Activated B cell treated with CpG ODN at 0.5 μM for 24 hours (primary cell): ENCODE data around the gene KLHL42. TPM values are rescaled to one million over a fixed set of nuclear protein-coding genes. Genes with fewer than 3 reads are reported as not detected.

Experiments used
- ATAC-seq: fragments of 200-7000 bp; cut with Tn5 transposase; one replicate; pipeline ENCODE4 v1.10.0; 2021; ENCODE audit warnings: low read depth, mild to moderate bottlenecking, moderate library complexity
- CTCF ChIA-PET: fragments of 350-600 bp; sonication (Branson Sonifier 250); formaldehyde crosslinking; loops from one replicate; lab custom pipeline; 2021; ENCODE audit warnings: antibody characterized with exemption; lab: Charles Lee
- POLR2A ChIA-PET: fragments of 350-600 bp; sonication (Branson Sonifier 250); formaldehyde crosslinking; loops from one replicate; lab custom pipeline; 2021; ENCODE audit warnings: antibody characterized with exemption; lab: Charles Lee
- DNase-seq: peaks from one replicate; pipeline ENCODE4 v3.0.0; 2022
- H3K27ac Mint-ChIP-seq: one replicate; pipeline ENCODE4 v1.8.0; 2020; ENCODE audit warnings: mixed read lengths
- H3K27me3 Mint-ChIP-seq: one replicate; pipeline ENCODE4 v1.8.0; 2021; ENCODE audit warnings: mixed read lengths
- H3K36me3 Mint-ChIP-seq: one replicate; pipeline ENCODE4 v1.8.0; 2021; ENCODE audit warnings: low read depth, mixed read lengths
- H3K4me1 Mint-ChIP-seq: one replicate; pipeline ENCODE4 v1.8.0; 2021; ENCODE audit warnings: mixed read lengths
- H3K4me3 Mint-ChIP-seq: one replicate; pipeline ENCODE4 v1.8.0; 2020; ENCODE audit warnings: mild to moderate bottlenecking, mixed read lengths
- H3K9me3 Mint-ChIP-seq: one replicate; pipeline ENCODE4 v1.8.0; 2020; ENCODE audit warnings: mixed read lengths
- intact Hi-C: fragments of 100-400 bp; cut with micrococcal nuclease; formaldehyde crosslinking; loops from one replicate; pipeline ENCODE4 v1.15.1; 2024
- total RNA-seq: library from RNA; stranded (reverse); gene quantifications from 2 replicates; pipeline ENCODE4 v1.2.3, GENCODE V29; 2022
- TF ChIP-seq, protein P1 (sequence below): fragments of 200-600 bp; IDR thresholded peaks from one replicate; pipeline ENCODE4 v1.8.0; 2022; ENCODE audit warnings: antibody characterized with exemption, mild to moderate bottlenecking

KLHL42 gene
- total RNA-seq, 1 donor from 2014 or later = 19.3 TPM

DNA sequence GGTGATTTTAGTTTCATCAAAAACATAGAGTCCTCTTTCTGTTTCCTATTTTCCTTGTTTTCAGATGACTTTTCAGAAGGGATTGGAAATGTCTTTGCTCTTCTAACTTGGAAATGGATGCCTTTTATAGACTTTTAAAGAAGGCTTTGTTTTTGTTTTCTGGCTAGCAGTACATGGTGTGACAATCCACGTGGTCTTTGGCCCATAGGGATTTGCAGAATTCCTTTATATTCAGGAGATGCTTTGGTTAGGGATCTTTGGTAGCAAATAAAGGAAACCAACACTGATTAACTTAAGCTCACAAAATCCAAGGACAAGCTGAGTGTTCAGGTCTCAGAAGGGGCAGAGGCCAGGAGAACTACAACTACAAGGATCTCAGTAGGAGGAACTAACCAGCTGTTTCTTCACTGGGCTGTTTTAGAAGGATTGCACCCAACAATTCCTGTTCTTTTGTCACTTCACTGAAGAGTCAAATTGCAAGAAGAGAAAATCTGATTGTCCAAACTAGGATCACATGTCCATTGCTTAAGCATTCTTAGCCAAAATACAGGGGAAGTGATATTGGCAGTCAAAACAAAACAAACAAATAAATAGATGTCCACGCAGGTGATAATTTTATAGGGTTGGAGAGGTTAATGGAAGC is 58.6 kb downstream of the KLHL42 start:
- no peak for DNase-seq
- H3K27ac Mint-ChIP-seq = no peak overlapping the region
- TF ChIP-seq, protein P1, sequence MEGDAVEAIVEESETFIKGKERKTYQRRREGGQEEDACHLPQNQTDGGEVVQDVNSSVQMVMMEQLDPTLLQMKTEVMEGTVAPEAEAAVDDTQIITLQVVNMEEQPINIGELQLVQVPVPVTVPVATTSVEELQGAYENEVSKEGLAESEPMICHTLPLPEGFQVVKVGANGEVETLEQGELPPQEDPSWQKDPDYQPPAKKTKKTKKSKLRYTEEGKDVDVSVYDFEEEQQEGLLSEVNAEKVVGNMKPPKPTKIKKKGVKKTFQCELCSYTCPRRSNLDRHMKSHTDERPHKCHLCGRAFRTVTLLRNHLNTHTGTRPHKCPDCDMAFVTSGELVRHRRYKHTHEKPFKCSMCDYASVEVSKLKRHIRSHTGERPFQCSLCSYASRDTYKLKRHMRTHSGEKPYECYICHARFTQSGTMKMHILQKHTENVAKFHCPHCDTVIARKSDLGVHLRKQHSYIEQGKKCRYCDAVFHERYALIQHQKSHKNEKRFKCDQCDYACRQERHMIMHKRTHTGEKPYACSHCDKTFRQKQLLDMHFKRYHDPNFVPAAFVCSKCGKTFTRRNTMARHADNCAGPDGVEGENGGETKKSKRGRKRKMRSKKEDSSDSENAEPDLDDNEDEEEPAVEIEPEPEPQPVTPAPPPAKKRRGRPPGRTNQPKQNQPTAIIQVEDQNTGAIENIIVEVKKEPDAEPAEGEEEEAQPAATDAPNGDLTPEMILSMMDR = no peak
- POLR2A ChIA-PET = no interaction called here
- H3K36me3 Mint-ChIP-seq = no peaks in the 10 kb centered on the region
- H3K27me3 Mint-ChIP-seq = no peaks in the 10 kb centered on the region
- no peaks in the 10 kb centered on the region for H3K4me1 Mint-ChIP-seq
- intact Hi-C loops = no loop called here
- peaks cover 5% of the 10 kb centered on the region for H3K9me3 Mint-ChIP-seq
- H3K4me3 Mint-ChIP-seq = no peak overlapping the region
- ATAC-seq = no peak
- CTCF ChIA-PET = no interaction called here

DNA sequence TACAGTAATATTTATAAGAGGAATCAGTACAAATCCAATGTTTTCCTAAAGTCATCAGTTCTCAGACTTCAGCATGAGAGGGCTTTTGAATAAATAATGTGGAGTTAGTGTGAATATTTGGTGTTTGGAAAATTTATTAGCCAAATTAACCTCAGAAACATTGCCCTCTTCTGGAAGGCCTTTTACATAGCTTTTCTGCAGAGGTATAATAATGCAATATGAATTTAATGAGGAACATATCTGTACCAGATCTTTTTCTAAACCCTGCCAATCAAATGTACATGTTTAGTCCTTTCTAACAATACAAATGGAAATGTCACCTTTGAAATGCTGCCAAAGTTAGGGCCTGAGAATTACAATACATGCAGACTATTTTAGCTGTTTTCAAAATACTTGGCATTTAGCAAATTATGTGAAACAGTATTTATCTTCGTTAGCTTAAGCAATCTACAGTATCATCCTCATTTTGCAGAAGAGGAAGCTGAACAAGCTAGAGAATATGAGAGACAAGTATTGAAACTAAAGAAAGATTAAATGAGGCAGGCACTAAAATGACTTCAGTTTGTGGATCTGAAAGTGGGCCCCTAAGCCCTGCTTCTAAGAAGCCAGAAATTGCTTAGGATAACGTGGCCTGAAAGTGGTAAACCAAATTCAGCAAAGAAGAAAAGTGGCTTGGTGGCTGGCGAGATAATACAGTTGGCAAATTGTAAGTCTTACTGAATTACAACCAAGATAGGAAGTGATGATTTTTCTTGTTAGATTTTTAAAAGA is 60.4 kb downstream of the KLHL42 start:
- Mint-ChIP-seq H3K27me3 (no peaks in the 10 kb centered on the region), H3K4me3 (no peak overlapping the region), H3K4me1 (no peaks in the 10 kb centered on the region), H3K9me3 (no peaks in the 10 kb centered on the region), H3K27ac (no peak overlapping the region), H3K36me3 (no peaks in the 10 kb centered on the region)
- ChIA-PET CTCF (no interaction called here), POLR2A (interaction anchor here (0.7 kb wide), 1 partner anchor 13 kb away, joined by 4 read pairs; no protein-coding TSS in a partner anchor)
- TF ChIP-seq, protein P1 = no peak
- no peak for DNase-seq
- ATAC-seq = no peak
- intact Hi-C loops = no loop called here

DNA sequence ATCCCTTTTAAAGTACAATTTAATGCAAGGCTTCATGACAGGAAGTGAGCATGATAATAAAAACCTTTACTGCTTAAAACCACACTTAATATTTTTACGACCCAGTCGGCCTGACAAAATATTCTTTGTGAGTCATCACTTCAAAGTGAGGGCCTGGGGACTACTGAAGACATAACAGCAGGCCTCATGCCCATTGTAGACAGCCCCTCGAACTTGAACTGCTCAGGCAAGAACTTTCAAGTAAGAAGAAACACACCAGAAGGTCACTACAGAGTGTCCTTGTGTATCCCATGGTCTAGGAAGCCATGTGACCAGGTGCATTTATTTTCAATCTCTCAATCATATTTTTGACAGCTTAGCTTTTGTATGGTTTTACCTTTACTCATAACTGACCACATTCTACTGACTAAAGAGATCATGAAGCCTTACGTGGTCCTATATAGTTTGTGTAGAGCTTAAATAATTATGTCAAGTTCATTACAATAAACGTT is 61.4 kb downstream of the KLHL42 start:
- ATAC-seq = no peak
- no peak overlapping the region for H3K4me3 Mint-ChIP-seq
- ChIA-PET POLR2A (no interaction called here), CTCF (no interaction called here)
- H3K27ac Mint-ChIP-seq = no peak overlapping the region
- H3K36me3 Mint-ChIP-seq = no peaks in the 10 kb centered on the region
- no peaks in the 10 kb centered on the region for H3K27me3 Mint-ChIP-seq
- TF ChIP-seq, protein P1 = no peak
- no peaks in the 10 kb centered on the region for H3K9me3 Mint-ChIP-seq
- no peaks in the 10 kb centered on the region for H3K4me1 Mint-ChIP-seq
- intact Hi-C loops = no loop called here
- no peak for DNase-seq

DNA sequence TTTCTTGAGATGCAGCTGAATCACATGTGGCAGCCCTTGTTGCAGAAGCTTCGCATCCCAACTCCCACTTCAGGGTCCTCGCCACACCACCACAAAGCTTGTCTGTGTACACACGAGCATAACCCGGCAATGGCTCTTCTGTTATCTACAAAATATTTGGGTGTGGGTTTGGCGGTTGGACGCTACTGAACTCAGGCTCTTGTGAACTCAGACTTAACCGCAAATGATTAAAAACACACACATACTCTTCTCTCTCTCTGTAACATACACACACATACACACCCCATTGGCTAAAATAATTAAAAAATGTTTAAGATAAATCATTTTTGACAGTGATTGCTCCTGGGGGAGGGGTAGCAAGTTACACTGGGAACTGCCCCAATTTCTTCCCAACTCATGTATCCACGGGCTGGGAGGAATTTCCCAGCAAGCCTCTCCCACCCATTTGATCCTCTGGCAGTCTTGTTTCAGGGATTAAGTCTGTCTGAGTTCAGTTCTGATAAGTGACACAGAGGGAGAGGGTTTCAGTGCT is 63.7 kb downstream of the KLHL42 start:
- TF ChIP-seq, protein P1 = no peak
- Mint-ChIP-seq H3K27ac (no peak overlapping the region), H3K4me3 (no peak overlapping the region), H3K27me3 (no peaks in the 10 kb centered on the region), H3K4me1 (no peaks in the 10 kb centered on the region), H3K36me3 (no peaks in the 10 kb centered on the region), H3K9me3 (peaks cover 4% of the 10 kb centered on the region)
- ChIA-PET CTCF (no interaction called here), POLR2A (no interaction called here)
- DNase-seq = no peak
- no peak for ATAC-seq
- intact Hi-C loops = no loop called here

DNA sequence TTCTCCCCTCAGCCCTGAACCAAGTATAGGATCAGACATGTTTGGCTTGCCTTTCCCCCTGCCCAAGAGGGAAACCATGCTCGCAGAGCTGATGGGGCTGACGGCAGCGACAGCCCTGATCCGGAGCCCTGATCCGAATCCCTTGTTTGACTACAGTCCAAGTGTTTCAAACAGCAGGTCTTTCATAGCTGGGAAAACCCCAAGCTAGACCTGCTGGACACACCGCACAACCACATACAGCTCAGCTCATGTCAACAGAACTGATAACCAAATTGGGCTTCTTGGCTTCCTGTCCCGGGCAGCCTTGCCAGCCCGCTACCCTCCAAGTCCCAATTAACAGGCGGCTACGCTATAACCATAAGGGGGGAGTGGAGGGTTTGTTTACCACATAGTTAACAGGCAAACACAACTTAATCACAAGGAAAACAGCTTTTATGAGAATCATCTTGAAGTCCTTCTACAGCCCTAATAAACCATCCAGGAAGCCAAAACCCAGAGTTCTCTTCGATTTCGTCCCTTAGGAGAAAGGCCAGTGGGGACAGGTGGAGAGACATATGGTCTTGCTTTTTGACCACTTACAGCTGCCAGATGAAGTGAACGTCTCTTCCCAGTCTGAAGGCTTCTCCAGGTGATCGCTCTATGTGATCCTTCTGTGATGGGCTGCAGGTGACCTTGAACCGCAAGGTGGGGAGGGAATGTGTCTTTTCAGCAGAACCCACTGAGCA is 64.5 kb downstream of the KLHL42 start:
- no peak overlapping the region for H3K27ac Mint-ChIP-seq
- ChIA-PET CTCF (no interaction called here), POLR2A (no interaction called here)
- peaks cover 8% of the 10 kb centered on the region for H3K9me3 Mint-ChIP-seq
- H3K4me3 Mint-ChIP-seq = no peak overlapping the region
- H3K4me1 Mint-ChIP-seq = no peaks in the 10 kb centered on the region
- DNase-seq (no peak), ATAC-seq (no peak)
- H3K36me3 Mint-ChIP-seq = no peaks in the 10 kb centered on the region
- H3K27me3 Mint-ChIP-seq = no peaks in the 10 kb centered on the region
- TF ChIP-seq, protein P1 = no peak
- intact Hi-C loops = no loop called here
